ENCODE results near the gene UST.

GRCh38 chr6:148947621-148948444 is 201.0 kb downstream of the UST start:
- TF ChIP-seq CHD2 (IDR thresholded peaks at IDR 0.05; ENCODE audit: low read length), result no peak
- TF ChIP-seq POLR2A (IDR thresholded peaks at IDR 0.05; ENCODE audit: control extremely low read depth in 1 of 2, low read depth in 2 of 2, low read length in 2 of 2), result no peak
- TF ChIP-seq CTCF (IDR thresholded peaks at IDR 0.05; ENCODE audit: control extremely low read depth in 1 of 3, insufficient read depth in 1 of 3, low read depth in 1 of 3, low read length in 3 of 3), result peak; percentile 74 to 91 (median 81)
- no peak for TF ChIP-seq TAF1 (IDR thresholded peaks at IDR 0.05; ENCODE audit: low read depth, low read length)
- TF ChIP-seq JUND (IDR thresholded peaks at IDR 0.05; ENCODE audit: low read length), result no peak

Data from H1 (cell line).